KOPT-K1 (cell line): ENCODE data around the gene GBP2.
A peak's percentile ranks its signal among the peaks of the same experiment; 100 is the strongest.
"Not testable (repeated sequence)": the region's sequence is repeated elsewhere in the genome, so short reads cannot be mapped to it uniquely, and the experiment has no call there.

Experiments
- H3K27ac ChIP-seq: fragments of 200-600 bp; sonication (generic); 2 replicates; pipeline ENCODE4 v1.5.1; 2016; ENCODE audit warnings: antibody characterized with exemption, mild to moderate bottlenecking, low read depth, low read length; ENCODE audit not compliant: poor library complexity, severe bottlenecking
- H3K36me3 ChIP-seq: fragments of 200-600 bp; sonication (generic); 2 replicates; pipeline ENCODE4 v1.5.1; 2017; ENCODE audit warnings: antibody characterized with exemption, mild to moderate bottlenecking, low read length, moderate library complexity; ENCODE audit not compliant: insufficient read depth
- H3K9me3 ChIP-seq: fragments of 200-600 bp; sonication (generic); 2 replicates; pipeline ENCODE4 v1.5.1; 2017; ENCODE audit warnings: antibody characterized with exemption, low read length, mild to moderate bottlenecking; ENCODE audit not compliant: insufficient read depth, poor library complexity, severe bottlenecking

The GBP2 gene

DNA sequence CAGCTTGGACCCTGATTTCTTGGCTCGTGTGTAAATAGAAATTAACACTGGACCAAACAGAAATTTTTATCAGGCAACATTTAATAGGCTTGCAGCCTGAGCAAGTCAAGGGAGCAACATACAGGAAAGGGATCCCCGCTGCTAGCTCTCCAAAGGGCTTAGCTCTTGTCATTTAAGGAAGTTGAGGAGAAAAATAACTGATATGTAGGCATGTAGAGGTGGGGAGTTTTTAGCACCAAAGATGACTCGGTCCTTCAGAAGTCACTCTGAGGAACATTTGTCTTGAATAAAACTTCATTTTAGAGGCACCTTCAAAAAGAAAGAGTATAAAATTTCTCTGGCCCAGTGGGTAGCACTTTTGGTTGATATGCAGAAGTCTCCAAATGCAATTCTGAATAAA, 27.1 kb downstream of the GBP2 start:
- Histone ChIP-seq H3K9me3 (peaks cover 15% of the 10 kb centered on the region), H3K27ac (no peak overlapping the region), H3K36me3 (no peaks in the 10 kb centered on the region)

DNA sequence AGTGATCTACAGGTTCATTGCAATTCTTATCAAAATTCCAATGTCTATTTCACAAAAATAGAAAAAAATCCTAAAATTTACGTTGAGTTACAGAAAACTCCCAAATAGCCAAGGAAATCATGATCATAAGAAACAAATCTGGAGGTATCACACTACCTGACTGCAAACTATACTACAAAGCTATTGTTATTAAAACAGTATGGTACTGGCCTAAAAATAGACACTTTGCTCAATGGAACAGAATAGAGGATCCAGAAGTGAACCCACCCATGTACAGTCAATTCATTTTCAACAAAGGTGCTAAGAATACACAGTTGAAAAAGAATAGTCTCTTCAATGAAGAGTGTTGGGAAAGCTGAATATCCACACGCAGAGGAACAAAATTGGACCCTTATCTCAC, 30.2 kb downstream of the GBP2 start:
- H3K36me3 ChIP-seq, result no peaks in the 10 kb centered on the region
- no peak overlapping the region for H3K27ac ChIP-seq
- peaks cover 15% of the 10 kb centered on the region for H3K9me3 ChIP-seq

- no peak overlapping the region for H3K27ac ChIP-seq
These were observed 36.0 kb downstream of the GBP2 start for GRCh38 chr1:89089962-89090361.

DNA sequence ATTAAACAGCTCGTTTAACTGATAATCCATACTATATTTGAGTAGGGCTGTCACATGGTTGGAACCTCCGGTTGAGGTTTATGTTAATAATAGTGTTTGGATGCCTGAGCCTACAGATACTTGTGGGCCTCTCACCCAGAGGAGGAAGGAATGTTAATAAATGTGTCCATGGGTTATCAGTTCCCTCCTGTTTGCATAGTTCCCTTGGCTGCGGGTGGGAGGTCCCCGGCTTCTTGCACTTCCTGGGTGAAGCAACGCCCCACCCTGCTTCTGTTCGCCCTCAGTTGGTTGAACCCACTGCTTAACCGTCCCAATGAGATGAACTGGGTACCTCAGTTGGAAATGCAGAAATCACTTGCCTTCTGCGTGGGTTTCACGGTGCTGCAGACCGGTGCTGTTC, 37.3 kb downstream of the GBP2 start:
- Histone ChIP-seq H3K36me3 (no peaks in the 10 kb centered on the region), H3K9me3 (no peaks in the 10 kb centered on the region), H3K27ac (no peak overlapping the region)

More at GRCh38 chr1:89089962-89090361, 36.0 kb downstream of the GBP2 start:
- H3K9me3 ChIP-seq, result no peaks in the 10 kb centered on the region
- no peaks in the 10 kb centered on the region for H3K36me3 ChIP-seq

GRCh38 chr1:89087241-89087640, 38.7 kb downstream of the GBP2 start:
- Histone ChIP-seq H3K9me3 (no peaks in the 10 kb centered on the region), H3K36me3 (no peaks in the 10 kb centered on the region), H3K27ac (no peak overlapping the region)

- no peaks in the 10 kb centered on the region for H3K9me3 ChIP-seq
- H3K27ac ChIP-seq, result no peak overlapping the region
- no peaks in the 10 kb centered on the region for H3K36me3 ChIP-seq
These were observed 40.1 kb downstream of the GBP2 start for GRCh38 chr1:89085781-89086180.

DNA sequence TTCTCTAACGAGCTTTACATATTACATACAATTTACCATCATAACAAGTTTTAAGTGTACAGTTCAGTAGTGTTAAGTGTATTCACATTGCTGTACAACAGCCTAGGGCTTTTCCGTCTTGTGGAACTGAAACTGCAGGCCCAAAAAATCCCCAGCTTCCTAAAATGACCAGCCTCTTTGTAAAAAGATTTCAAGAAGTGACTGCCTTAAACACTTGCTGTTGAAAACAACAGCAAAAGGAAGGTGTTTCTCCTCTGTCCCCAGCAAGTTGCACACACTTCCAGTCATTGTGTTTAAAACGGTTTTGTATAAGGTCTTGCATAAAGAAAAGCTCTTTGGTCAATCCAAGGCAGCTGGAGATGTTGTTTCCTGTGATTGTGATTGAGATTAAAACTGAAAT, 44.9 kb downstream of the GBP2 start:
- no peaks in the 10 kb centered on the region for H3K36me3 ChIP-seq
- H3K27ac ChIP-seq, result no peak overlapping the region
- peaks cover 20% of the 10 kb centered on the region for H3K9me3 ChIP-seq

DNA sequence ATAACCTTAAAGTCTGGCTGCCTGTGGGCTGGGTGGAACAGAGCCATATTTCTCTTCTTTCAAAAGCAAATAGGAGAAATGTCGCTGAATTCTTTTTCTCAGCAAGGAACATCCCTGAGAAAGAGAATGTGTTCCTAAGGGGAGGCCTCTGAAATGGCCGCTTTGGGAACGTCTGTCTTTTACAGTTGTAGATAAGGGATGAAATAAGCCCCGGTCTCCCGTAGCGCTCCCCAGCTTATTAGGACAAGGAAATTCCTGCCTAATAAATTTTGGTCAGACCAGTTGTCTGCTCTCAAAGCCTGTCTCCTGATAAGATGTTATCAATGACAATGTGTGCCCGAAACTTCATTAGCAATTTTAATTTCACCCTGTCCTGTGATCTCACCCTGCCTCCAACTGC, 45.8 kb downstream of the GBP2 start:
- H3K27ac ChIP-seq, H3K36me3 ChIP-seq: not testable (repeated sequence)
- peaks cover 20% of the 10 kb centered on the region for H3K9me3 ChIP-seq

DNA sequence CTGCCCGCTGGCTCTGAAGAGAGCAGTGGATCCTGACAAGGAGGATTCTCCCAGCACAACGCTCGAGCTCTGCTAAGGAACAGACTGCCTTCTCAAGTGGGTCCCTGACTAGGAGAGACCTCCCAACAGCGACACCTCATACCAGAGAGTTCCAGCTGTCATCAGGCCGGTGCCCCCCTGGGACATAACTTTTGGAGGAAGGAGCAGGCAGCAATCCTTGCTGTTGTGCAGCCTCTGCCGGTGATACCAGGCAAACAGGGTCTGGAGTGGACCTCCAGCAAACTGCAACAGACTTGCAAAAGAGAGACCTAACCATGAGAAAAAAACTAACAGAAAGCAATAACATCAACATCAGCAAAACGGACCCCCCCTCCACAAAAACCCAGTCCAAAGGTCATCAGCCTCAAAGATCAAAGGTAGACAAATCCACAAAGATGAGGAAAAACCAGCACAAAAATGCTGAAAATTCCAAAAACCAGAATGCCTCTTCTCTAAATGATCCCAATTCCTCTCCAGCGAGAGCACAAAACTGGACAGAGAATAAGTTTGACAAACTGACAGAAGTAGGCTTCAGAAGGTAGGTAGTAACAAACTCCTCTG, 53.3 kb downstream of the GBP2 start:
- peaks cover 14% of the 10 kb centered on the region for H3K9me3 ChIP-seq
- not testable (repeated sequence) for H3K36me3 ChIP-seq, H3K27ac ChIP-seq

- H3K27ac ChIP-seq, result peak overlapping the region; percentile 72
- no peaks in the 10 kb centered on the region for H3K36me3 ChIP-seq
- peaks cover 14% of the 10 kb centered on the region for H3K9me3 ChIP-seq
These were observed 55.4 kb downstream of the GBP2 start for GRCh38 chr1:89070509-89070908.

GRCh38 chr1:89069951-89070350, 56.0 kb downstream of the GBP2 start:
- Histone ChIP-seq H3K27ac (peak overlapping the region; percentile 72), H3K9me3 (peaks cover 14% of the 10 kb centered on the region), H3K36me3 (no peaks in the 10 kb centered on the region)

GRCh38 chr1:89068291-89068690, 57.6 kb downstream of the GBP2 start:
- Histone ChIP-seq H3K27ac (no peak overlapping the region), H3K9me3 (peaks cover 5% of the 10 kb centered on the region), H3K36me3 (no peaks in the 10 kb centered on the region)

DNA sequence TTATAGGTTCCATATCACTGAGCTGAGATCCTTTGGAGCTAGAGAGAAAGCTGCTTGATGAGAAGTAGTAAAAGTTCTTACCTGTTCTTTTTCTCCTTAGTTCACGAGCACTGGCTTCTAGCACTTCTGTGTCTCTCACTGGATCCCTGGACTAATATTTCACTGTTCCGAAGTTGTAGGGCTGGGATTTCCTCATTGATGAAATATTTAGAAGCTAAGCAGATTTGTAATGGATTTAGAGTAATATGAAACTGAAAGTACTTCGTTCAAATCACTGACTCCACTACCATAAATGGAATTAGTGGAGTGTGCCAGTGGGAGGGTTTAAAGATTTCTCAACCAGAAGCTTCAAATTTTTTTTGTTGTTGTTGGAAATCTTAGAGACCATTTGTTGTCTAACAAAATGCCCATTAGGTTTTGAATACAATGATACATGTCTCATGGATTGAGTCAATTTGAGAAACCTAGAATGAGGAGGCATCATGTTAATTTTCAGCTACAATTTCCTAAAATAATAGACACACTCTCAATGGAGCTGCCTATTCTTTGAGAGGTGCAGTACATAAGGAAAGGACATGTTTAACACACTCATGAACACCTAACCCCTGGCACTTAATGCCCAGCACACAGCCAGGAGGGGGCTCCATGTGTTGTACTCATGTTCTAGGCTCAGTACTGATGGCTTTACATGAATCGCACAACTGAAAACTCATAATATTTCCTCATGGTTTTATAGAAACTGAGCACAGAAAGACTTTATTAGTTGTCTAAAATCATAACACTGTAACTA, 60.6 kb downstream of the GBP2 start, which contains the start of gene GBP1:
GBP1 (minus strand) TSS at position 130 of the 790 bp plus-strand sequence. CDS start 1,974 bp downstream, outside the sequence.
- Histone ChIP-seq H3K27ac (peak within 1 kb of the TSS; percentile 62), H3K9me3 (no peaks in the 10 kb centered on the region), H3K36me3 (peaks cover 11% of the 10 kb centered on the region)

DNA sequence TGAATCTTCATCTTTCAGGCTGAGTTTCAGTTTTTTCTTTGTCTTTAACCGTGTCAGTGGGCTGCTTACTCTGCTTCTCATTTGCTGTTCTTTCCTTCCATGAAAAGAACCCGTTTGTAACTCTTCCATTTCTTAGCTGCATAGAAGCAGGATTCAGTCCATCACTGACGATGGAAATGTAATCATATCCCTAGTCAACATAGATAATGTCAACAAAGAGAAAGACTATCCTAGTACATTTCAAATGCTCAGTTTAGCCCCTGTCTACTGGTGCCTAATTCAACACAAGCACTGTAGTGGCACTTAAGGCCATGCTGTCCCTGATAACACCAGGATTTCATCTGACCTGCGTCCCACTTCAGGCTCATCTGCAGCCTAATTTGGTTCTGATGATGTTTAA, 61.3 kb downstream of the GBP2 start:
- Histone ChIP-seq H3K9me3 (no peaks in the 10 kb centered on the region), H3K27ac (peak overlapping the region; percentile 62), H3K36me3 (peaks cover 17% of the 10 kb centered on the region)

DNA sequence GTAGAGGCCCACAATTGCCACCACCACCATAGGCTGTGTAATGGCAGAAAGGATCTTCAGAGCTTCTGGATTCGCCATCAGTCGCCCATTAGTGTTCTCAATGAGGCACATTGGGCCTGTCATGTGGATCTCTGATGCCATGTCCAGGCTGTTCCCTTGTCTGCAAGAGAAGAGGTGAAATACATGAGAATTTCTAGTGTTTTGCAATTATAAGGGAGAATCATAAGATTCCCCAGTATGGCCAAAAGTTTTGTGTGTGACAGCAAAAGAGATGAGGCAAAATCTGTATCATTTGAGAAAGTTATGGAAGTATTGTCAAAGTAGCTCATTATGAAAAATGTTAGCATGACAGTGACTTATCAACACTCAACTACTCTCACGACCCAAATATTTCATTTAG, 62.8 kb downstream of the GBP2 start:
- Histone ChIP-seq H3K36me3 (peaks cover 31% of the 10 kb centered on the region), H3K9me3 (no peaks in the 10 kb centered on the region), H3K27ac (no peak overlapping the region)

DNA sequence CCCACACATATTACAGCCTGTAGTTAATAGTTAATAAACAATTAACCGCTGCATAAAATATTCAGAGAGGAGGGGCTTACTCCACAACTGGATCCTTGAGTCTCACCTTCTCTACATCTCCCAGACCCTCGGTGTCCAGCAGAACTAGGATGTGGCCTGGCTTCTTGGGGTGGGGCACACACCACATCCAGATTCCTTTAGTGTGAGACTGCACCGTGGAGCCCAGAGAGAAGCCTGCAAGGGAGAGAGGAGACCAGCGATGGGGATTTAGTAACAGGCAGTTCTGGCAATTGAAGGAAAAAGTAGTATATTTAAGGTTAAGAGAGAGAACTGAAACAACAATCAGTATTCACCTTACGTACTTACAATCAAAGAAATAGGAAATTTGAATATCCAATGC, 65.8 kb downstream of the GBP2 start:
- peaks cover 61% of the 10 kb centered on the region for H3K36me3 ChIP-seq
- no peak overlapping the region for H3K27ac ChIP-seq
- H3K9me3 ChIP-seq, result no peaks in the 10 kb centered on the region
